Omental fat pad (tissue), 4 donors: ENCODE results near the gene FOXO3. TPM values are rescaled to one million over a fixed set of nuclear protein-coding genes. Genes with fewer than 3 reads are reported as not detected.

Source experiments
- ATAC-seq: fragments of 150-250 bp; one replicate; pipeline ENCODE4 v1.9.1; 2016; ENCODE audit warnings: mild to moderate bottlenecking, moderate library complexity; ENCODE audit not compliant: low FRiP score
- DNase-seq: peaks from one replicate; pipeline ENCODE4 v3.0.0-alpha.2; 2019; ENCODE audit warnings: low spot score
- total RNA-seq, 4 donors: library from RNA; depleted of rRNA; stranded (reverse); fragments of >200 nt; gene quantifications; one replicate each; pipeline ENCODE4 v1.1.0, GENCODE V29; 2016
- TF ChIP-seq, protein P1 (sequence below), 3 donors: fragments of 450-650 bp; IDR thresholded peaks; one replicate each; pipeline ENCODE4 v1.5.1; 2016 to 2017; ENCODE audit warnings: antibody characterized with exemption in 3 of 3, mild to moderate bottlenecking in 3 of 3, moderate library complexity in 2 of 3

The FOXO3 gene
- total RNA-seq, 4 donors from 2014 or later = 92.9 to 129 (median 113) TPM

- TF ChIP-seq, protein P1, sequence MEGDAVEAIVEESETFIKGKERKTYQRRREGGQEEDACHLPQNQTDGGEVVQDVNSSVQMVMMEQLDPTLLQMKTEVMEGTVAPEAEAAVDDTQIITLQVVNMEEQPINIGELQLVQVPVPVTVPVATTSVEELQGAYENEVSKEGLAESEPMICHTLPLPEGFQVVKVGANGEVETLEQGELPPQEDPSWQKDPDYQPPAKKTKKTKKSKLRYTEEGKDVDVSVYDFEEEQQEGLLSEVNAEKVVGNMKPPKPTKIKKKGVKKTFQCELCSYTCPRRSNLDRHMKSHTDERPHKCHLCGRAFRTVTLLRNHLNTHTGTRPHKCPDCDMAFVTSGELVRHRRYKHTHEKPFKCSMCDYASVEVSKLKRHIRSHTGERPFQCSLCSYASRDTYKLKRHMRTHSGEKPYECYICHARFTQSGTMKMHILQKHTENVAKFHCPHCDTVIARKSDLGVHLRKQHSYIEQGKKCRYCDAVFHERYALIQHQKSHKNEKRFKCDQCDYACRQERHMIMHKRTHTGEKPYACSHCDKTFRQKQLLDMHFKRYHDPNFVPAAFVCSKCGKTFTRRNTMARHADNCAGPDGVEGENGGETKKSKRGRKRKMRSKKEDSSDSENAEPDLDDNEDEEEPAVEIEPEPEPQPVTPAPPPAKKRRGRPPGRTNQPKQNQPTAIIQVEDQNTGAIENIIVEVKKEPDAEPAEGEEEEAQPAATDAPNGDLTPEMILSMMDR (IDR thresholded peaks at IDR 0.05) = no peak
- ATAC-seq (no peak), DNase-seq (no peak)
These were observed 78.3 kb downstream of the FOXO3 start for GRCh38 chr6:108638993-108639392.

DNA sequence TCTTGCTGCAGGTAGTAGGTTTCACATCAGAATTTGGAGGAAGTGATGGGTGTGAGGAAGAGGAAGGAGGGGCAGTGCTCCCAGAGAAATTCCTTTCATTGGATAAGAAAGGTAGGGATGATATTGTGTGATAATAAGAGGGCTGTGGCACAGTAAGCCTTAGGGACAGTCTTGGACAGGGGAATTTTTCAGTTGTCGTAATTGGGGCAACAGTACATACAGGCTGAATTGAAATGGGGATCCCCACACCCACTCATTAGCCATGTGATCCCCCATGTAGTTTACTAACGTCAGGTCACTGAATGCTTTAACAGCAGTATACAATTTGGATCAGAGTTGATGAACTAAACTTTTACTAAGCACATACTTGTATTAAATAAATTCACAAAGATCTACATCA lies 79.4 kb downstream of the FOXO3 start:
- DNase-seq = no peak
- no peak for ATAC-seq
- TF ChIP-seq, protein P1 (IDR thresholded peaks at IDR 0.05) = no peak

DNA sequence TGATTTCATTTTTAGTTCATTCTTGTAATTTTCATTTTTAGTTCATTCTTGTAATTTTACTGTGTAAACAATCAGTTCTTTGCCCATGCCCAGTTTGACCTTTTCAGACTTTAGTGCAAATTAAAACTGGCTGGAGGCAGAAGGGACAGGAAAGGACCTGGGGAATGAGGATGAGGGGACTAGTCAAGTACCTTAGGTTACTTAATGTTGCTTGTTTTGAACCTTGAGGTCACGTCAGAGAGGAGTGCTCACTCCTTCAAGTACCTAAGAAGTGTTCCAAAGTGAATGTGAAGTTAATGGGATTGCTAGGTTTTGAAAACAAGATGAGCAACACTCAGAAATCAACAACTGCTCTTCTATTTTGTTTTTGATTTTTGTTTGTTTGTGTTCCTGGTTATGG lies 82.5 kb downstream of the FOXO3 start:
- ATAC-seq = no peak
- TF ChIP-seq, protein P1 (IDR thresholded peaks at IDR 0.05) = no peak
- DNase-seq = no peak

DNA sequence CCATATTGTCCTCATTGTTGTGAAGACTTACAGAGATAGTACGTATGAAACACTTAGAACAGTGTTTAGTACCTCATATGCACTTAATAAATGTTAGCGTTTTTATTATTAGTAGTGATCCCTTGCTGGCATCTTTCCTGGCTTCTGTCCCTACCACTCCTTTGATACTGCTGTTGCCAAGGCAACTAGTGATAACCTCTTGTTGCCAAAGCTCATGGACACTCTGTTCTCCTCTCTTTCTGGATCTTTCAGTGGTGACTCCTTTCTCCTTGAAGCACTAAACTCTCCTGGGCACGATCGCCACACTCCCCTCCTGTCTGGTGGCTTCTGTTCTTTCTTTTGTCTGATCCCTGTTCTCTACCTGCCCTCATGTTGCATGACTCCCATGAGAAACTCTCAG lies 83.5 kb downstream of the FOXO3 start:
- no peak for ATAC-seq
- DNase-seq = no peak
- TF ChIP-seq, protein P1 (IDR thresholded peaks at IDR 0.05) = no peak

GRCh38 chr6:108648191-108648590 lies 87.5 kb downstream of the FOXO3 start:
- ATAC-seq (no peak), DNase-seq (no peak)
- TF ChIP-seq, protein P1 (IDR thresholded peaks at IDR 0.05) = no peak

GRCh38 chr6:108650325-108650724 lies 89.6 kb downstream of the FOXO3 start:
- TF ChIP-seq, protein P1 (IDR thresholded peaks at IDR 0.05) = no peak
- DNase-seq (no peak), ATAC-seq (no peak)

- no peak for ATAC-seq
- no peak for DNase-seq
- TF ChIP-seq, protein P1 (IDR thresholded peaks at IDR 0.05) = no peak
These were observed 90.1 kb downstream of the FOXO3 start for GRCh38 chr6:108650781-108651180.
